Upper lobe of left lung (tissue), 6 donors: Measurements from ENCODE around the gene ORC2. TPM values are rescaled to one million over a fixed set of nuclear protein-coding genes. Genes with fewer than 3 reads are reported as not detected.

Experiments
- ATAC-seq, 2 donors: fragments of 200-7000 bp; cut with Tn5 transposase; one replicate each; pipeline ENCODE4 v1.9.1; 2022; ENCODE audit warnings: mild to moderate bottlenecking in 2 of 2, moderate library complexity in 2 of 2; ENCODE audit not compliant: low FRiP score in 2 of 2
- DNase-seq, 2 donors: peaks; one replicate each; pipeline ENCODE4 v3.0.0-alpha.2; 2019 to 2020
- H3K27ac ChIP-seq, 4 donors: fragments of 200-600 bp; sonication (generic); one replicate each; pipeline ENCODE4 v1.5.1; 2016 to 2019
- H3K27me3 ChIP-seq, 4 donors: fragments of 200-600 bp; sonication (generic); one replicate each; pipeline ENCODE4 v1.5.1; 2017 to 2019
- H3K36me3 ChIP-seq, 4 donors: fragments of 200-600 bp; sonication (generic); one replicate each; pipeline ENCODE4 v1.5.1; 2016 to 2019
- H3K4me1 ChIP-seq, 4 donors: fragments of 200-600 bp; sonication (generic); one replicate each; pipeline ENCODE4 v1.5.1; 2018 to 2019
- H3K4me3 ChIP-seq, 4 donors: fragments of 200-600 bp; sonication (generic); one replicate each; pipeline ENCODE4 v1.5.1; 2017 to 2019; ENCODE audit warnings: mild to moderate bottlenecking in 2 of 4, moderate library complexity in 1 of 4
- H3K9me3 ChIP-seq, 4 donors: fragments of 200-600 bp; sonication (generic); one replicate each; pipeline ENCODE4 v1.5.1; 2018 to 2019
- EP300 ChIP-seq, 4 donors: sonication (generic); formaldehyde crosslinking; IDR thresholded peaks; one replicate each; pipeline ENCODE4 v1.5.1; 2017; ENCODE audit warnings: antibody characterized with exemption in 4 of 4, control low read depth in 2 of 4
- POLR2A ChIP-seq, 4 donors: fragments of 450-650 bp; IDR thresholded peaks; one replicate each; pipeline ENCODE4 v1.5.1; 2016 to 2017; ENCODE audit warnings: antibody characterized with exemption in 4 of 4, mild to moderate bottlenecking in 2 of 4
- POLR2AphosphoS5 ChIP-seq, 2 donors: sonication (generic); formaldehyde crosslinking; IDR thresholded peaks; one replicate each; pipeline ENCODE4 v1.5.1; 2017; ENCODE audit warnings: antibody characterized with exemption in 2 of 2
- WGBS, 2 donors: methylation state at CpG; one replicate each; pipeline ENCODE4 v1.1.5; 2017 to 2018; 5-methylcytosine and 5-hydroxymethylcytosine counted together
- total RNA-seq, 6 donors: library from RNA; depleted of rRNA in 4 of 6; stranded (reverse); fragments of >200 nt in 4 of 6; gene quantifications; one replicate each; pipeline versions ENCODE4 v1.1.0 to v1.2.1, GENCODE V29; 2016 to 2021
- TF ChIP-seq, protein P1 (sequence below), 6 experiments: fragments of 450-650 bp in 4 of 6; fragments of 200-600 bp in 2 of 6; sonication (generic) in 2 of 6; IDR thresholded peaks; one replicate each; pipeline ENCODE4 v1.5.1; 2016 to 2019; ENCODE audit warnings: antibody characterized with exemption in 6 of 6
- donor health status: DM: no; HTN: no; CAD: no; lungs with moderate emphysema.
- donor health status: DM: no; HTN: yes; CAD: no; lungs with severe emphysema.

The ORC2 gene
- total RNA-seq, 6 donors from 2014 or later: 14.1 to 31.4 (median 23.8) TPM

DNA sequence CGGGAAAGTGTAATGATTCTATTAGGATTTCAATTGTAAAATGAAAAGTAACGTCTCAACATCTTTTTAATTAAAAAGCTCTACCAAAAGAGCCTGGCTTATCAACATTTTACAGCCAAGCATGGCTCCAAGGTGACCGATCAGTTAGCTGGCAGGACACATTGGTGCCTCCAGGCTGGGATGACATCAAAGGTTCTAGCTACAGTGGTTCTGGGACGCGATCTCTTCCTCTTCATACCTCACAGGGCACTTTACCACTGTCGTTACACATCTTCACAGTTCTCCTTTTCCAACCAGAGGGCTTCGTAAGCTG is 693 bp downstream of the ORC2 start:
- H3K27me3 ChIP-seq: no peaks in the 10 kb centered on the region
- TF ChIP-seq, protein P1, sequence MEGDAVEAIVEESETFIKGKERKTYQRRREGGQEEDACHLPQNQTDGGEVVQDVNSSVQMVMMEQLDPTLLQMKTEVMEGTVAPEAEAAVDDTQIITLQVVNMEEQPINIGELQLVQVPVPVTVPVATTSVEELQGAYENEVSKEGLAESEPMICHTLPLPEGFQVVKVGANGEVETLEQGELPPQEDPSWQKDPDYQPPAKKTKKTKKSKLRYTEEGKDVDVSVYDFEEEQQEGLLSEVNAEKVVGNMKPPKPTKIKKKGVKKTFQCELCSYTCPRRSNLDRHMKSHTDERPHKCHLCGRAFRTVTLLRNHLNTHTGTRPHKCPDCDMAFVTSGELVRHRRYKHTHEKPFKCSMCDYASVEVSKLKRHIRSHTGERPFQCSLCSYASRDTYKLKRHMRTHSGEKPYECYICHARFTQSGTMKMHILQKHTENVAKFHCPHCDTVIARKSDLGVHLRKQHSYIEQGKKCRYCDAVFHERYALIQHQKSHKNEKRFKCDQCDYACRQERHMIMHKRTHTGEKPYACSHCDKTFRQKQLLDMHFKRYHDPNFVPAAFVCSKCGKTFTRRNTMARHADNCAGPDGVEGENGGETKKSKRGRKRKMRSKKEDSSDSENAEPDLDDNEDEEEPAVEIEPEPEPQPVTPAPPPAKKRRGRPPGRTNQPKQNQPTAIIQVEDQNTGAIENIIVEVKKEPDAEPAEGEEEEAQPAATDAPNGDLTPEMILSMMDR (IDR thresholded peaks at IDR 0.05): no peak
- TF ChIP-seq POLR2AphosphoS5 (IDR thresholded peaks at IDR 0.05): no peak
- 4 to 6% methylated on average over 6 to 7 of the region's 7 CpGs for WGBS, 2 donors
- H3K4me1 ChIP-seq: peaks cover 16 to 39% (median 25%) of the 10 kb centered on the region in 4 donors
- no peaks in the 10 kb centered on the region for H3K9me3 ChIP-seq
- H3K36me3 ChIP-seq: peaks cover 0 to 1% (median 0%) of the 10 kb centered on the region in 4 donors
- H3K4me3 ChIP-seq: peak overlapping the region; percentile 77 to 95 (median 87)
- H3K27ac ChIP-seq: peak overlapping the region; percentile 90 to 94 (median 92)
- DNase-seq (peak in 1 of 2 donors; percentile 23), ATAC-seq (peak; percentile 16 to 21)

GRCh38 chr2:200961674-200962073 is 1.8 kb downstream of the ORC2 start:
- ATAC-seq: no peak
- Histone ChIP-seq H3K27me3 (no peaks in the 10 kb centered on the region), H3K9me3 (no peaks in the 10 kb centered on the region), H3K27ac (no peak overlapping the region), H3K4me3 (peak overlapping the region in 1 of 4 donors; percentile 87), H3K4me1 (peaks cover 16 to 39% (median 25%) of the 10 kb centered on the region in 4 donors), H3K36me3 (peaks cover 6 to 12% (median 9%) of the 10 kb centered on the region in 4 donors)
- no peak for DNase-seq
- TF ChIP-seq, protein P1 (IDR thresholded peaks at IDR 0.05): no peak
- TF ChIP-seq POLR2AphosphoS5 (IDR thresholded peaks at IDR 0.05): no peak
- no peak for TF ChIP-seq POLR2A (IDR thresholded peaks at IDR 0.05)
- TF ChIP-seq EP300 (IDR thresholded peaks at IDR 0.05): no peak
- WGBS, 2 donors: 39 to 51% methylated on average over 2 of the region's 2 CpGs

GRCh38 chr2:200950378-200950777 is 13.1 kb downstream of the ORC2 start:
- ATAC-seq: no peak
- Histone ChIP-seq H3K27ac (no peak overlapping the region), H3K4me1 (no peaks in the 10 kb centered on the region), H3K27me3 (no peaks in the 10 kb centered on the region), H3K9me3 (no peaks in the 10 kb centered on the region), H3K36me3 (peaks cover 11 to 93% (median 31%) of the 10 kb centered on the region in 4 donors), H3K4me3 (no peak overlapping the region)
- 84 to 92% methylated on average over 3 of the region's 3 CpGs for WGBS, 2 donors
- no peak for DNase-seq
- TF ChIP-seq POLR2AphosphoS5 (IDR thresholded peaks at IDR 0.05) (no peak), EP300 (IDR thresholded peaks at IDR 0.05) (no peak), POLR2A (IDR thresholded peaks at IDR 0.05) (no peak)
- TF ChIP-seq, protein P1 (IDR thresholded peaks at IDR 0.05): no peak

DNA sequence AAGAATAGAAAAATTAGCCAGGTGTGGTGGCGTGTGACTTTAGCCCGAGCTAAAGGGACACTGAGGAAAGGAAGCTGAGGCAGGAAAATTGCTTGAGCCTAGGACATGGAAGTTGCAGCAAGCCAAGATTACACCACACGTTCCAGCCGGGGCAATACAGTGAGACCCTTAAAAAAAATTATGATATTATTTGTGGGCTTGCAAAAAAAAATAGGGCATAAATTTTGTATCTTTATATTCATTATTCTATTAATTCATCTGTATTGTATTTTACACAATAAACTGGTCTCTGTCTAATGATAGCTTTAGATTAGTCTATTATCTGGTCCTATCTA is 18.1 kb downstream of the ORC2 start:
- Histone ChIP-seq H3K4me1 (no peaks in the 10 kb centered on the region), H3K27me3 (no peaks in the 10 kb centered on the region), H3K27ac (no peak overlapping the region), H3K9me3 (no peaks in the 10 kb centered on the region), H3K36me3 (peaks cover 5 to 84% (median 29%) of the 10 kb centered on the region in 4 donors), H3K4me3 (no peak overlapping the region)
- 86 to 96% methylated on average over 4 of the region's 4 CpGs for WGBS, 2 donors
- TF ChIP-seq, protein P1 (IDR thresholded peaks at IDR 0.05): no peak
- ATAC-seq (no peak), DNase-seq (no peak)

GRCh38 chr2:200944467-200945394 is 18.7 kb downstream of the ORC2 start:
- ATAC-seq: peak in 1 of 2 donors; percentile 21
- WGBS, 2 donors: 93 to 95% methylated on average over 11 to 12 of the region's 12 CpGs
- H3K36me3 ChIP-seq: peaks cover 5 to 84% (median 35%) of the 10 kb centered on the region in 4 donors

More at GRCh38 chr2:200944467-200945394, 18.7 kb downstream of the ORC2 start:
- no peak overlapping the region for H3K27ac ChIP-seq
- H3K9me3 ChIP-seq: no peaks in the 10 kb centered on the region
- peak in 1 of 2 donors; percentile 24 for DNase-seq
- H3K27me3 ChIP-seq: no peaks in the 10 kb centered on the region
- TF ChIP-seq EP300 (IDR thresholded peaks at IDR 0.05) (no peak), POLR2A (IDR thresholded peaks at IDR 0.05) (no peak), POLR2AphosphoS5 (IDR thresholded peaks at IDR 0.05) (no peak)
- TF ChIP-seq, protein P1 (IDR thresholded peaks at IDR 0.05): no peak
- H3K4me3 ChIP-seq: no peak overlapping the region
- no peaks in the 10 kb centered on the region for H3K4me1 ChIP-seq
